Measurements from ENCODE around the gene ADIPOR1. TPM values are rescaled to one million over a fixed set of nuclear protein-coding genes. Genes with fewer than 3 reads are reported as not detected.
A peak's percentile ranks its signal among the peaks of the same experiment; 100 is the strongest.

ADIPOR1 gene
- total RNA-seq, 1 donor from 2014 or later: 38.0 TPM

DNA sequence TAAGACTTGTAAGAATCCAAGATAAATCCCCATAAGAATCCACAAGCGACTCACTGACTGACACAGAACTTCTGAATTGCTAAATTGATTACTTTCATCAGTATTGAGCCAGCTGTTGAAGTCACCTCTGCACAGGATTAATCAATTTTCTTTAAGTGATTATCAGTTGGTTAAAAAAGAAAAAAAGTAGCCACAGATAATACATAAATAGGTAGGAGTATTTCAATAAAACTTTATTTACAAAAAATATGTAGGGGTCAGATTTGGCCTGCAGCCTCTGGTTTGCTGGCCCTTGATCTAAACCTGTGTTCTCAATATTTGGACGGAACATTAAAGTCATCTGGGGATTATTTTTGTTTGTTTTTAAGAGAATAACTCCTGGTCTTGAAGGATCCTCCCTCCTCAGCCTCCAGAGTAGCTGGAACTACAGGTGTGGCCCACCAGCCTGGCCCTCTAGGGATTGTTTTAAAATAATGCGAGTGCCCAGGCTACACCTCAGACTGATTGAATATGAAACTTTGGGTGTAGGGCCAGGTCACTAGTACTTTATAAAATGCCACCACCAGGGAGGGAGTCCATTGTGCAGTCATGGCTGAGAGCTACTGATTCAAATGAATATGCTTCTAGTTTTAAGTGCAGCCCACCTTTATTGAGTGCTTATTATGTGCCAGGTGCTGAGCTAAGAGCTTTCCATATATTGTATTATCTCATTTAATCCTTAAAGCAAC is 42.3 kb upstream of the ADIPOR1 start:
- no peak overlapping the region for H3K27ac Mint-ChIP-seq
- no peaks in the 10 kb centered on the region for H3K36me3 Mint-ChIP-seq
- TF ChIP-seq, protein P1, sequence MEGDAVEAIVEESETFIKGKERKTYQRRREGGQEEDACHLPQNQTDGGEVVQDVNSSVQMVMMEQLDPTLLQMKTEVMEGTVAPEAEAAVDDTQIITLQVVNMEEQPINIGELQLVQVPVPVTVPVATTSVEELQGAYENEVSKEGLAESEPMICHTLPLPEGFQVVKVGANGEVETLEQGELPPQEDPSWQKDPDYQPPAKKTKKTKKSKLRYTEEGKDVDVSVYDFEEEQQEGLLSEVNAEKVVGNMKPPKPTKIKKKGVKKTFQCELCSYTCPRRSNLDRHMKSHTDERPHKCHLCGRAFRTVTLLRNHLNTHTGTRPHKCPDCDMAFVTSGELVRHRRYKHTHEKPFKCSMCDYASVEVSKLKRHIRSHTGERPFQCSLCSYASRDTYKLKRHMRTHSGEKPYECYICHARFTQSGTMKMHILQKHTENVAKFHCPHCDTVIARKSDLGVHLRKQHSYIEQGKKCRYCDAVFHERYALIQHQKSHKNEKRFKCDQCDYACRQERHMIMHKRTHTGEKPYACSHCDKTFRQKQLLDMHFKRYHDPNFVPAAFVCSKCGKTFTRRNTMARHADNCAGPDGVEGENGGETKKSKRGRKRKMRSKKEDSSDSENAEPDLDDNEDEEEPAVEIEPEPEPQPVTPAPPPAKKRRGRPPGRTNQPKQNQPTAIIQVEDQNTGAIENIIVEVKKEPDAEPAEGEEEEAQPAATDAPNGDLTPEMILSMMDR (IDR thresholded peaks at IDR 0.05; ENCODE audit: unreplicated experiment): no peak
- no peak for DNase-seq (ENCODE audit: low spot score in 2 of 2, unreplicated experiment in 2 of 2)
- no peak overlapping the region for H3K4me3 Mint-ChIP-seq
- no peaks in the 10 kb centered on the region for H3K4me1 Mint-ChIP-seq
- H3K9me3 Mint-ChIP-seq: no peaks in the 10 kb centered on the region
- peaks cover 35% of the 10 kb centered on the region for H3K27me3 Mint-ChIP-seq (ENCODE audit: low read depth)

DNA sequence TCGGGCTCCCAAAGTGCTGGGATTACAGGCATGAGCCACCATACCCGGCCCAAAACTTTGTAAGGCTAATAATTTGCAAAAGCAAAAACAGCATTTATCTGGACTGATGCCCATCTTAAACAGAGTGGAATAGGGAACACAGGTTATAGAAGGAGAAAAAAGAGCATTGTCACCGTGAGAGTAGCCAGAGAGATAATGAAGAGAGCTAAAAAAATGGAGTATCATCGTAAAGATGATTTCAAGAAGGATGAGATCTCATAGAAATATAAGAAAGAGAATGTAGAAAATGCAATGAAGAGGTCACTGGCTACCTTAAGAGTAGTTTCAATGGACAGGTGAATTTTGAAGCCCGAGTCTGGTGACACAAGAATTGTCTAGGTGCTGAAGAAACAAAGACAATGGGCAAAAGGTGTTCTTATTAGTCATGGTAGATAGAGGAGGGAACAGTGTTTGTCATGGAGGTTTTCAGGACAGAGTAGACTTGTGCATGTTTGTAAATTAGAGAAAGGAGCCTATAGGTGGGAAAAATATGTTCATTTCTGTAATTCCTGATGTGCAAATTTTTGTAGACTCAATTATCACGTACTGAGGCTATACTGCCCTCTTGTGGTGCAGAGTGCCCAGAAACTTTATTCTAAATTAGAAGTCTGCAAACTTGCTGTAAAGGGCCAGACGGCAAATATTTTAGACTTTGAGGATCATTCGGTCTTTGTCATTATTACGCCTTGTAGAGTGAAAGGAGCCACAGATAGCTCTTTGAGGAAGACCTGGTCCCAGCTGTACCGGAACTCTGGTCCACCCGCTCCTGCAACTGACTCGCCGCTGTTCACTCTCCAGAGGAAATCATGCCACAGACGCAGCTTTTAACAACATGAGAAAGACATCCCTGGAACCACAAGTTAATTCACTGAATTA is 41.0 kb upstream of the ADIPOR1 start:
- H3K36me3 Mint-ChIP-seq: no peaks in the 10 kb centered on the region
- TF ChIP-seq, protein P1 (IDR thresholded peaks at IDR 0.05; ENCODE audit: unreplicated experiment): peak; percentile 54
- no peak overlapping the region for H3K27ac Mint-ChIP-seq
- H3K4me1 Mint-ChIP-seq: no peaks in the 10 kb centered on the region
- peaks cover 44% of the 10 kb centered on the region for H3K27me3 Mint-ChIP-seq (ENCODE audit: low read depth)
- H3K4me3 Mint-ChIP-seq: no peak overlapping the region
- peak in 1 of 2 experiments; percentile 58 for DNase-seq (ENCODE audit: low spot score in 2 of 2, unreplicated experiment in 2 of 2)
- H3K9me3 Mint-ChIP-seq: no peaks in the 10 kb centered on the region

DNA sequence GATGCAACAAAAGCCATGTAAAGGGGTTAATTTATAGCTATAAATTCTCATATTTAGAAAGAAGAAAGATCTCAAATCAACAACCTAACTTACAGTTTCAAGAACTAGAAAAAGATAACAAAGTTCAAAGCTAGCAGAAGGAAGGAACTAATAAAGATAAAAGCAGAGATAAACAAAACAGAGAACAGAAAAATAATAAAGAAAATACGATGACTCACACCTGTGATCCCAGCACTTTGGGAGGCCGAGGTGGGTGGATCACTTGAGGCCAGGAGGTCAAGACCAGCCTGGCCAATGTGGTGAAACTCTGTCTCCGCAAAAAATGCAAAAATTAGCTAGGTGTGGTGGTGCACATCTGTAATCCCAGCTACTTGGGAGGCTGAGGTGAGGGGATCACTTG is 36.6 kb upstream of the ADIPOR1 start:
- Mint-ChIP-seq H3K36me3 (no peaks in the 10 kb centered on the region), H3K4me3 (no peak overlapping the region), H3K27ac (no peak overlapping the region), H3K27me3 (ENCODE audit: low read depth) (peaks cover 76% of the 10 kb centered on the region), H3K4me1 (no peaks in the 10 kb centered on the region), H3K9me3 (peaks cover 8% of the 10 kb centered on the region)
- no peak for DNase-seq (ENCODE audit: low spot score in 2 of 2, unreplicated experiment in 2 of 2)
- TF ChIP-seq, protein P1 (IDR thresholded peaks at IDR 0.05; ENCODE audit: unreplicated experiment): no peak

DNA sequence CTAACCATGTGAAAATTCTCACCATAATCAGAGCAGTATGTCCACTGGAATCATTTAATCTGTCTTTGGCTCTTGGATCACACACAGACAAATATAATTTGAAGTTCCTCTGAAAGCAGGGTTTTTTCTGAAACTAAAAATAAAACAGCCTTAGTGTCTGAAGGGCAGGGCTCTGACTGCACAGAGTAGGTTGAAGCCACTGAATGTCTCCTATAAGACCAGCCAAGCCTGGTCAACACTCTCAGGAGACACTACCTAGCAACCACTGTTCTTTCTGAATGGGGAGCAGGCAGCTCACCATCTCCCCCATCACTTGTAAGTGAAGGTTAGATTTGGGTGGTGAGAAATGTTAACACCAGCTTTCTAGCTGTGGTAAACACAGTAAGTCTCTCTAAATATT is 33.0 kb upstream of the ADIPOR1 start:
- no peak for DNase-seq (ENCODE audit: low spot score in 2 of 2, unreplicated experiment in 2 of 2)
- Mint-ChIP-seq H3K27me3 (ENCODE audit: low read depth) (peaks cover 75% of the 10 kb centered on the region), H3K9me3 (peaks cover 8% of the 10 kb centered on the region), H3K4me1 (no peaks in the 10 kb centered on the region), H3K36me3 (no peaks in the 10 kb centered on the region), H3K4me3 (no peak overlapping the region), H3K27ac (no peak overlapping the region)
- TF ChIP-seq, protein P1 (IDR thresholded peaks at IDR 0.05; ENCODE audit: unreplicated experiment): no peak

DNA sequence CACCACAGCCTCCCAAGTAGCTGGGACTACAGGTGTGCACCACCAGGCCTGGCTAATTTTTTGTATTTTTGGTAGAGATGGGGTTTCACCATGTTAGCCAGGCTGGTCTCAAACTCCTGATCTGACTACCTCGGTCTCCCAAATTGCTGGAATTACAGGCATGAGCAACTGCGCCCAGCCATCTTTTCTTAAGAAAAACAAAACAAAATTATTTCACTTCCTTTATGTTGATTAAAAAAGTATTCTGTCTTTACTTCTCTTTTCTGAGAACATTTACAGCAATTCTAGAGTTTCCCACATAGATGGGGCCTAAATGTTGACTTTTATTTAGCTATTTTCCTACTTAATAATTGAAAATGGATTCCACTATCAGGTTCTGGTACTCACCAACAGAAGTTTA is 31.8 kb upstream of the ADIPOR1 start:
- H3K9me3 Mint-ChIP-seq: peaks cover 8% of the 10 kb centered on the region
- no peaks in the 10 kb centered on the region for H3K4me1 Mint-ChIP-seq
- no peaks in the 10 kb centered on the region for H3K36me3 Mint-ChIP-seq
- H3K27ac Mint-ChIP-seq: no peak overlapping the region
- no peak overlapping the region for H3K4me3 Mint-ChIP-seq
- H3K27me3 Mint-ChIP-seq (ENCODE audit: low read depth): peaks cover 69% of the 10 kb centered on the region
- TF ChIP-seq, protein P1 (IDR thresholded peaks at IDR 0.05; ENCODE audit: unreplicated experiment): no peak
- no peak for DNase-seq (ENCODE audit: low spot score in 2 of 2, unreplicated experiment in 2 of 2)
